Neural progenitor cell (in vitro differentiated cells): ENCODE results near the gene SERPINI1. TPM values are rescaled to one million over a fixed set of nuclear protein-coding genes. Genes with fewer than 3 reads are reported as not detected.

Experiments
- DNase-seq: peaks from one replicate; pipeline ENCODE4 v3.0.0-alpha.2; 2016; ENCODE audit warnings: low spot score
- H2AFZ ChIP-seq: fragments of 200-600 bp; sonication (generic); replicated peaks from 2 replicates; pipeline ENCODE4 v1.6.1; 2016; ENCODE audit warnings: antibody characterized with exemption
- H3F3A ChIP-seq: fragments of 200-600 bp; sonication (generic); 2 replicates; pipeline ENCODE4 v1.6.1; 2016; ENCODE audit warnings: antibody characterized with exemption, low read depth
- H3K27ac ChIP-seq: fragments of 200-600 bp; sonication (generic); 2 replicates; pipeline ENCODE4 v1.5.1; 2016; ENCODE audit warnings: mild to moderate bottlenecking
- H3K27me3 ChIP-seq: fragments of 200-600 bp; sonication (generic); 2 replicates; pipeline ENCODE4 v1.6.1; 2016; ENCODE audit warnings: mild to moderate bottlenecking, moderate library complexity
- H3K36me3 ChIP-seq: fragments of 200-600 bp; sonication (generic); 2 replicates; pipeline ENCODE4 v1.5.1; 2016
- H3K4me1 ChIP-seq: fragments of 200-600 bp; sonication (generic); 2 replicates; pipeline ENCODE4 v1.6.1; 2016; ENCODE audit warnings: mixed run types
- H3K4me2 ChIP-seq: fragments of 200-600 bp; sonication (generic); 2 replicates; pipeline ENCODE4 v1.6.1; 2016
- H3K4me3 ChIP-seq: fragments of 200-600 bp; sonication (generic); 2 replicates; pipeline ENCODE4 v1.5.1; 2016
- H3K79me2 ChIP-seq: fragments of 200-600 bp; sonication (generic); 2 replicates; pipeline ENCODE4 v1.6.1; 2016; ENCODE audit warnings: low read depth
- H3K9ac ChIP-seq: fragments of 200-600 bp; sonication (generic); 2 replicates; pipeline ENCODE4 v1.6.1; 2016
- H3K9me3 ChIP-seq: fragments of 200-600 bp; sonication (generic); 2 replicates; pipeline ENCODE4 v1.5.1; 2016; ENCODE audit warnings: low read depth
- H4K20me1 ChIP-seq: fragments of 200-600 bp; sonication (generic); 2 replicates; pipeline ENCODE4 v1.6.1; 2016; ENCODE audit warnings: low read depth
- H3K27ac Mint-ChIP-seq: 3 replicates; pipeline ENCODE4 v1.8.0; 2021; ENCODE audit warnings: mixed read lengths
- H3K27me3 Mint-ChIP-seq: 2 replicates; pipeline ENCODE4 v1.8.0; 2022; ENCODE audit warnings: low read depth, mild to moderate bottlenecking, inconsistent platforms, moderate library complexity, mixed read lengths; ENCODE audit not compliant: insufficient read depth
- H3K36me3 Mint-ChIP-seq: 3 replicates; pipeline ENCODE4 v1.8.0; 2021; ENCODE audit warnings: mixed read lengths
- H3K4me1 Mint-ChIP-seq: 3 replicates; pipeline ENCODE4 v1.8.0; 2021; ENCODE audit warnings: mixed read lengths
- H3K4me3 Mint-ChIP-seq: 3 replicates; pipeline ENCODE4 v1.8.0; 2021; ENCODE audit warnings: mild to moderate bottlenecking, moderate library complexity, mixed read lengths
- H3K9me3 Mint-ChIP-seq: 3 replicates; pipeline ENCODE4 v1.8.0; 2020; ENCODE audit warnings: mixed read lengths
- EZH2 ChIP-seq: fragments of 200-600 bp; sonication (generic); IDR thresholded peaks from 2 replicates; pipeline ENCODE4 v1.6.1; 2017; ENCODE audit warnings: antibody characterized with exemption, mild to moderate bottlenecking, moderate library complexity
- EZH2phosphoT487 ChIP-seq: fragments of 200-600 bp; sonication (generic); IDR thresholded peaks from 2 replicates; pipeline ENCODE4 v1.6.1; 2017; ENCODE audit warnings: antibody characterized with exemption
- total RNA-seq: library from RNA; depleted of rRNA; stranded (reverse); fragments of >200 nt; gene quantifications from 2 replicates; pipeline ENCODE4 v1.2.3, GENCODE V29; 2015; ENCODE audit warnings: low replicate concordance
- TF ChIP-seq, protein P1 (sequence below): fragments of 200-600 bp; sonication (generic); IDR thresholded peaks from 2 replicates; pipeline ENCODE4 v1.5.1; 2017; ENCODE audit warnings: antibody characterized with exemption, mild to moderate bottlenecking

The SERPINI1 gene
- total RNA-seq, 1 donor from 2014 or later = 8.9 TPM

DNA sequence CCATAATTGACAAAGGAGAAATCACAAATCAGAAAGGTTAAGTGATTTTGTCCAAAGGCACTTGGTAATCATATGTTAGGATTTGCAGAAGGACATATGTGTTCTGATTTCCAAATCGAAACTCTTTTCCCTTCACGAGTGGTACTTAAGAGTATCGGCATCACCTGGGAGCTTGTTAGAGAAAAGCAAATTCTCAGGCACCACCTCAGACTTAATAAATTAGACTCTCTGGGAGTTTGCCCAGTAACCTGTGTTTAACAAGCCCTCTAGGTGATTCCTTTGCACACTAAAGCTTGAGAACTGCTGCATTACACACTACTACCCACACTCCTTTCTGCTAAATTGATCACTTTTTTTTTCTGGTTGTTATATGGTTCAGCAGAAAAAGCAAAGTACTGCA is 116.2 kb downstream of the SERPINI1 start:
- Histone ChIP-seq H3K36me3 (no peaks in the 10 kb centered on the region), H3K9me3 (no peaks in the 10 kb centered on the region), H4K20me1 (no peaks in the 10 kb centered on the region), H3F3A (no peaks in the 10 kb centered on the region), H3K27me3 (no peaks in the 10 kb centered on the region), H2AFZ (no peak overlapping the region), H3K79me2 (no peaks in the 10 kb centered on the region), H3K27ac (no peak overlapping the region), H3K9ac (no peak overlapping the region), H3K4me3 (no peak overlapping the region), H3K4me2 (no peak overlapping the region), H3K4me1 (no peaks in the 10 kb centered on the region)
- Mint-ChIP-seq H3K4me3 (no peak overlapping the region), H3K9me3 (no peaks in the 10 kb centered on the region), H3K4me1 (no peaks in the 10 kb centered on the region), H3K27ac (no peak overlapping the region), H3K36me3 (no peaks in the 10 kb centered on the region), H3K27me3 (peaks cover 3% of the 10 kb centered on the region)
- TF ChIP-seq, protein P1, sequence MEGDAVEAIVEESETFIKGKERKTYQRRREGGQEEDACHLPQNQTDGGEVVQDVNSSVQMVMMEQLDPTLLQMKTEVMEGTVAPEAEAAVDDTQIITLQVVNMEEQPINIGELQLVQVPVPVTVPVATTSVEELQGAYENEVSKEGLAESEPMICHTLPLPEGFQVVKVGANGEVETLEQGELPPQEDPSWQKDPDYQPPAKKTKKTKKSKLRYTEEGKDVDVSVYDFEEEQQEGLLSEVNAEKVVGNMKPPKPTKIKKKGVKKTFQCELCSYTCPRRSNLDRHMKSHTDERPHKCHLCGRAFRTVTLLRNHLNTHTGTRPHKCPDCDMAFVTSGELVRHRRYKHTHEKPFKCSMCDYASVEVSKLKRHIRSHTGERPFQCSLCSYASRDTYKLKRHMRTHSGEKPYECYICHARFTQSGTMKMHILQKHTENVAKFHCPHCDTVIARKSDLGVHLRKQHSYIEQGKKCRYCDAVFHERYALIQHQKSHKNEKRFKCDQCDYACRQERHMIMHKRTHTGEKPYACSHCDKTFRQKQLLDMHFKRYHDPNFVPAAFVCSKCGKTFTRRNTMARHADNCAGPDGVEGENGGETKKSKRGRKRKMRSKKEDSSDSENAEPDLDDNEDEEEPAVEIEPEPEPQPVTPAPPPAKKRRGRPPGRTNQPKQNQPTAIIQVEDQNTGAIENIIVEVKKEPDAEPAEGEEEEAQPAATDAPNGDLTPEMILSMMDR = no peak
- TF ChIP-seq EZH2 (no peak), EZH2phosphoT487 (no peak)
- DNase-seq = no peak

DNA sequence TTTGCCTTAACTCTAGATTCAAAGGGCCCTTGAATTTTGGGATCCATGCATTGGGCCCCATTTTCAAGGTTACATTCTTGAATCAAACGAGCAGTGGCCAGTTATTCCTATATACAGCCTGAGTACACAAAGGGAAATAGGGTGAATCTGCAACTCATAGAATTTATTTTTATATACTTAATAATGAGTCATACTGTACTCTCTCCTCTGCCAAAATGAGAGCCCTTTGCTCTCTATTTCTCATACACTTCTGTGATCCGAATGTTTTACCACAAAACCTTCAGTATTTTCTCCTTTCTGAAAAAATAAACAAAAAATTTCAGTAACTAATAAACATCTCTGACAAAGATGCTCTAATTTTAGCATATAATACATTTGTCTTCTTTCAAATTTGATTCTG is 116.7 kb downstream of the SERPINI1 start:
- Histone ChIP-seq H3K9ac (no peak overlapping the region), H4K20me1 (no peaks in the 10 kb centered on the region), H3K4me1 (no peaks in the 10 kb centered on the region), H3K36me3 (no peaks in the 10 kb centered on the region), H3K79me2 (no peaks in the 10 kb centered on the region), H3K27ac (no peak overlapping the region), H3F3A (no peaks in the 10 kb centered on the region), H2AFZ (no peak overlapping the region), H3K4me2 (no peak overlapping the region), H3K4me3 (no peak overlapping the region), H3K27me3 (no peaks in the 10 kb centered on the region), H3K9me3 (no peaks in the 10 kb centered on the region)
- no peaks in the 10 kb centered on the region for H3K9me3 Mint-ChIP-seq
- no peaks in the 10 kb centered on the region for H3K4me1 Mint-ChIP-seq
- H3K27ac Mint-ChIP-seq = no peak overlapping the region
- no peak for DNase-seq
- no peaks in the 10 kb centered on the region for H3K36me3 Mint-ChIP-seq
- H3K27me3 Mint-ChIP-seq = peaks cover 3% of the 10 kb centered on the region
- no peak overlapping the region for H3K4me3 Mint-ChIP-seq
- TF ChIP-seq EZH2phosphoT487 (no peak), EZH2 (no peak)
- TF ChIP-seq, protein P1 = no peak

DNA sequence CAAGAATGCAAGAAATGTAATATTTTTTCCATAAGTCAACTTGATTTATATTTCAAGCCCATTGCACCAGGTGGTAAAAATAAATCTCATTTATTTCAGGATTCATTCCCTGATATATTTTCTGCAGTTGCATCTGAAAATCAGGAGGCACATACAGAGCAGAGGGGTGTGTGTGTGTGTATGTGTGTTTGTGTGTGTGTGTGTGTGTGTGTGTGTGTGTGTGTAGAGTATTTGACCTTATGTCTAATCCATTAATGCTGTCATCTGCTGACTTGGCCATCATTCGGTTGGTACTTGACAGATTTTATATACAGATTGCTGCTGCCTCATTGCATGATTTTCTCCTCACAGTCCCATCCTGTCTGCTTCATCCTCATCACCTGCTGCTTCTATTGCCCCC is 118.5 kb downstream of the SERPINI1 start:
- no peak overlapping the region for H3K9ac ChIP-seq
- H3K4me1 ChIP-seq = no peaks in the 10 kb centered on the region
- H3K36me3 Mint-ChIP-seq = no peaks in the 10 kb centered on the region
- no peak overlapping the region for H3K27ac ChIP-seq
- no peaks in the 10 kb centered on the region for H3F3A ChIP-seq
- H3K27ac Mint-ChIP-seq = no peak overlapping the region
- no peak overlapping the region for H3K4me3 ChIP-seq
- no peaks in the 10 kb centered on the region for H3K36me3 ChIP-seq
- no peak for DNase-seq
- H2AFZ ChIP-seq = no peak overlapping the region
- no peaks in the 10 kb centered on the region for H3K27me3 ChIP-seq
- H4K20me1 ChIP-seq = no peaks in the 10 kb centered on the region
- H3K27me3 Mint-ChIP-seq = peaks cover 2% of the 10 kb centered on the region
- no peak overlapping the region for H3K4me2 ChIP-seq
- TF ChIP-seq EZH2 (no peak), EZH2phosphoT487 (no peak)
- TF ChIP-seq, protein P1 = no peak
- no peak overlapping the region for H3K4me3 Mint-ChIP-seq
- H3K4me1 Mint-ChIP-seq = no peaks in the 10 kb centered on the region
- no peaks in the 10 kb centered on the region for H3K9me3 Mint-ChIP-seq
- no peaks in the 10 kb centered on the region for H3K9me3 ChIP-seq
- H3K79me2 ChIP-seq = no peaks in the 10 kb centered on the region
